Colon (tissue), 2 donors: ENCODE results near the gene PFN3.
"Not testable (repeated sequence)": the region's sequence is repeated elsewhere in the genome, so short reads cannot be mapped to it uniquely, and the experiment has no call there.

Source experiments
- FAIRE-seq: peaks from 2 replicates; lab custom pipeline; 2012; peaks lifted over from hg19 to GRCh38; lab: Jason Lieb, UNC
- donor health status: control.
- donor health status: control.

The PFN3 gene

DNA sequence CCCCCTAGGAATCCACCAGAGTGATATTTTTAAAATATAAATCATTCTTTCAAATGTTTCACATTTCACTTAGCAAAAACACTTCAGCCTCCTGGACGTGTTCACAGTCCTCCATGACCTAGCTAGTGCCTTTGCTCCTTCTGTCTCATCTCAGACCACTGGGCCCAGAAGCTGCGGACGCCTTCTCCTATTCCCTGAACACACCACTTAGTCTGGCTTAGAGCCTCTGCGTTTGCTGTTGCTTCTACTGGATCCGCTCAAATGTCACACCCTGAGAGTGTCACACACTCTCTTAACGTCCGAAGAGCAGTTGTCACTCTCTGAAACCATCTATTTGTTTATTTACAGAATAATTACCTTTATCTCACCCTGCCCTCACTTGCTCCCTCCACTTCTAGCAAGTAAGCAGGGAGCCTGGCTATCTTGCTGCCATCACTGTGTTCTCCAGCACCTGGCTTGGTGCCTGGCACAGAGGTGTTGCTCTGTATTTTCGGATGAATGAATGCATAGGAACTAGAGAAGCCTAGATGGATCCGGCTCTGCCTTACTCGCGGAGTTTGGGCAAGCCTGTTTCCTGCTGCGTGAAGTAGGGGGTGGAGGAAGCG, 24.8 kb upstream of the PFN3 start:
- no peak for FAIRE-seq

DNA sequence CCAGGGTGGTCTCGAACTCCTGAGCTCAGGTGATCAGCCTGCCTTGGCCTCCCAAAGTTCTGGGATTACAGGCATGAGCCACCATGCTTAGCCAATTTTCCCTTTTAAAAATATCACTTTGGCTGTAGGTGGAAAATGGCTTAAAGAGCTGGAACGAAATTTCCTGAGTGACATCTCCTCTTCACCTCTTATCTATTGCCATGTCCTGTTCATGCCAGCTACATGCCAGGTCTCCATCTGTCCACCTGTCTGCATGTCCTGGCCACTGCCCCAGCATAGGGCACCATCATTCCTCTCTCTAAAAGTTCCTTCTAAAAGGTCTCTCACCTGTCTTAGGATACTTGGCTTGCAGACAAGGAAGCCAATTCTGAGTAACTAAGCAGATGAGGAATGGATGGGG, 23.2 kb upstream of the PFN3 start:
- no peak for FAIRE-seq

DNA sequence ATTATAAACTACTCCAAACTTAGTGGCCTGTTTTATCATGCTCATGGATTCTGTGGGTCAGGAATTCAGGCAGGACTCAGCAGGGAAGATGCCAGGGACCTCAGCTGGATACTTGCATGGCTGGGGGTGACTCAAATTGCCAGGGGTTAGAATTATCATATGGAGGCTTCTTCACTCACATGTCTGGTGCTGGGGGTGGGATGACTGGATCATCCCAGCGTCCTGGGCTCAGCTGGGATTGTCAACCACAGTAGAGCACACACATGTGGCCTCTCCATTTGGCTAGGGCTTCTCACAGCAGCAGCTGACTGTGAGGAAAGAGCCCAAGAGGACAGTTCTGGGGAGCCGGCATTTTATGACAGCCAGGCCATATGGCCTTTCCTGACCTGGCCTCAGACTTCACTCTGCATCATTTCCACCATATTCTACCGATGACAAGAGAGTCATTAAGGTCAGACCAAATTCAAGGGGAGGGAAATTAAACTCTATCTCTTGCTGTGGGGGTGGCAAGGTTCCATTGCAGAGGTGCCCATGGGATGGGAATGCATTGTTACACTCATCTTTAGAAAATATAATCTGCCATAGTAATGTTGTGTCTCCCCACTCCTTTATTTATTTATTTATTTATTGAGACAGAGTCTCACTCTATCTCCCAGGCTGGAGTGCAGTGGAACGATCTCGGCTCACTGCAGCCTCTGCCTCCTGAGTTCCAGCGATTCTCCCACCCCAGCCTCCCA, 20.8 kb upstream of the PFN3 start:
- FAIRE-seq, result no peak

DNA sequence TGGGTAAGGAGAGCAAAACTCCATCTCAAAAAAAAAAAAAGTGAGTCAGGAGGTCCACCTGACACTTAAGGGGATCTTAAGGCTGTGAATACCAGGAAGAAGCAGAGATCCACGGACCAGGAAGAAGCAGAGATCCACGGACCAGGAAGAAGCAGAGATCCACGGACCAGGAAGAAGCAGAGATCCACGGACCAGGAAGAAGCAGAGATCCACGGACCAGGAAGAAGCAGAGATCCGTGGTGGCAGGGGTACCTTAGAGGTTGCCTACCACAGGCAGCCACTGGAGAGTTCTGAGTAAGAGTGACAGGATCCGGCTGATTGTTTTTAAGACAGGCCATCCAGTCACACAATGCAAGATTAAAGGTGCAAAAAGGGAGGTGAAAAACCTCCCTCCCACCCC, 20.0 kb upstream of the PFN3 start:
- not testable (repeated sequence) for FAIRE-seq

DNA sequence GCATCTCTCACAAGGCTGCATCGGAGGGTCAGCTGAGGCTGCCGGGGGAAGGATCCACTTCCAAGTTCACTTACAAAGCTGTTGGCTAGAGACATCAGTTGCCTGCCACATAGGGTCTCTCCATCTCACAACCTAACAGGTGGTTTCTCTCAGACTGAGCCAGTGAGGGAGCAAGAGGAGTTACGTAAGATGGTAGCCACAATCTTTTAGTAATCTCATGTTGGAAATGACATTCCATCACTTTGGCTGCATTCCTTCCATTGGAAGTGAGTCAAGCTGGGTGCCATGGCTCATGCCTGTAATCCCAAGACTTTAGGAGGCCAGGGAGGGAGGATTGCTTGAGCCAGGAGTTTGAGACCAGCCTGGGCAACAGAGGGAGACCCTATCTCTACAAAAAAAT, 18.6 kb upstream of the PFN3 start:
- FAIRE-seq, result no peak

DNA sequence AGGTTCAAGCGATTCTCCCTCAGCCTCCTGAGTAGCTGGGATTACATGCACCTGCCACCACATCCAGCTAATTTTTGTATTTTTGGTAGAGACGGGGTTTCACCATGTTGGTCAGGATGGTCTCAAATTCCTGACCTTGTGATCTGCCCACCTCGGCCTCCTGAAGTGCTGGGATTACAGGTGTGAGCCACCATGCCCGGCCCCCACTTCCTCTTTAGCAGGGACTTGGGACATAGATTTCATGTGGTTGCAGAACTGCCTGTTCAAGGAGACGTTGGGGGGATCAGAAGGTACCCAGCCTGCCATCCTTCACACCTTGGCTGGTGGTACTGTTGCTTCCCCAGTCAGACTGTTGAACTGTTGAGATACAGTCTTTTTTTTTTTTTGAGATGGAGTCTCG, 16.6 kb upstream of the PFN3 start:
- FAIRE-seq, result not testable (repeated sequence)

DNA sequence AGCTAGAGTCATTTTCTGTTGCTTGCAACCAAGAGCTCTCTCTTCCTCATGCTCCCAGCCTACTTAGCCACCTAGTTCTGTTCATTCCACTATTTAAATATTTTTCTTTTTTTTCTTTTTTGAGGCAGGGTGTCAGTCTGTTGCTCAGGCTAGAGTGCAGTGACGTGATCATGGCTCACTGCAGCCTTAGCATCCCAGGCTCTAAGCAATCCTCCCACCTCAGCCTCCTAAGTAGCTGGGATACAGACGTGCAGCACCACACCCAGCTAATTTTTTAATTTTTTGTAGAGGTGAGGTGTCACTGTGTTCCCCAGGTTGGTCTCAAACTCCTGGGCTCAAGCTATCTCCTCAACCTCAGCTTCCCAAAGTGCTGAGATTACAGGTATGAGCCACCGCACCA, 14.0 kb upstream of the PFN3 start:
- FAIRE-seq, result no peak

DNA sequence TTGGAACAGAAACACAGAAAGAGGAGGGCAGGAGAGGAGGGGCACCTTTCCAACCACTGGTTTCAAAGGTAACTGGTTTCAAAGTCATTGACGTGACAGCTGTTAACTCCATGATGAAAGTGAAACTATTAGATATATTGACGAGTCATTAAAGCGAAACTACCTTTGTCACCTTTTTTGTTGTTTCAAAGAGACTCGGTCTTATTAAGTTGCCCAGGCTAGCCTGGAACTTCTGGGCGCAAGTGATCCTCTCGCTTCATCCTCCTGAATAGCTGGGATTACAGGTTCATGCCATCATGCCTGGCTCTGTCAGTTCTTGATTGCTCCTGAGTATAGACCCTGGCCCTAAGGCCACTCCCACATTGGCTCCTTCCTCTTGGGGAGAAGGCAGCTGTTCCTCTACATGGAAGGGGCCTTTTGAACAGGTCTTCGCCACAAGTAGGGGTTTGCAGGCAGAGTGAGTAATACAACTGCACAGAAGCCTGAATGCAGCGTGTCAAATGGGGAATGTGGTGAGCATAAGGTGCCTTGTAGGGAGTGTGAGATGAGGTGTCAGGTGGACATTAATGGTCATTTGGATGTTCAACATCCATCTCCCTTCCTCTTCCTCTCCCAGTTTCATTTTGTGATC, 12.3 kb upstream of the PFN3 start:
- no peak for FAIRE-seq

DNA sequence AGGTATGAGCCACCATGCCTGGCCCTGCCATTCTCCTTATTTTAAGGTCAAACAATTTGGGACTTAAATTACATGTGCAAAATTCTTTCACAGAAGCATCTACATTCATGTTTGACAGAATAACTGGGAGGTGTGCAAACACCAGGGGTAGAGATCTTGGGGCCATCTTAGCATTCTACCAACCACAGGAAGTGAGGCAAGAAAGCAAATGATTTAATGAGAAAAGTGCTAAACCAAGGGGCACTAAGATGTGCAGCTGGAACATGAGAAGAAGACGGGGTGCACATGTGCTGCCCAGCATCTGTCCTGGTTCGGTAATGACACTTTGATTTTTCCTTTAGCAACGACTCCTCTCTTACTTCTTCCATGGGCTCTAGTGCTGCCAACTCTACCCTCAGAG, 10.1 kb upstream of the PFN3 start:
- FAIRE-seq, result no peak

DNA sequence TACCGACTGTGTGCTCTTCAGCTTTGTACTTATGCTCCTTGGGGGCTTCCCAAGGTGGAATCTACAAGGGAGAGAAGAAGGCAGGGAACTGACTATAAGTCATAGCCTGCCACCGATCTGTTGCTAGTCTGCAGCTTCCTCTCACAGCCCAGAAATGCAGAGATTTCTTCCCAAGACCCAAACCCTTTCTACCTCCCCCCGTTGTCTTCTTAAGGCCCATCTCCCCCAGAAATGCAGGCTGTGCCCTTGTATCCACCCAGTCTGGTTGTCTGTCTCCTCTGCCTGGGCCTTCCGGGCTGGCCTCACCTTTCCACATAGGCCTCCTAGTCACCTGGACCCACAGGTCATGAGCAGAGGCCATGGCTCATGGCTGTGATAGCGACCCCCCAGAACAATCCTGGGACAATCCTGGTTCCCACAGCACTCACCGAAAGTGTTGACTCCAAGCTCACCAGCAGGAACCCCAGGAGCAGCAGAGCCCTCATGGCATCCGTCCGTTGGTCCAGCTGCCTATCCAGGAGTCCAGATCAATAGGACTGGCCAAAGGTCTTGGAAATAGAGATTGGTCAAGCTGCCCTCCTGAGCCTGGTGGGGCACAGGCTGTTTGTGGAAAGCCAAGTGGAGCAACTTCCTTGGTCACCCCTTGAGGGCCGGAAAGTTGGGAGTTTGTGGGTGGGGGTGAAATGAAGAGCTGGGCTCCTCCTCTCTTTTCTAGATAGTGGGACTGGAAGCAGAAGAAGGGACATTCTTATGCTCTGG, 8.8 kb upstream of the PFN3 start, which contains the start of gene F12:
F12 (minus strand) TSS at position 522 of the 759 bp plus-strand sequence; CDS start at position 485, 37 bp downstream.
- FAIRE-seq, result no peak

DNA sequence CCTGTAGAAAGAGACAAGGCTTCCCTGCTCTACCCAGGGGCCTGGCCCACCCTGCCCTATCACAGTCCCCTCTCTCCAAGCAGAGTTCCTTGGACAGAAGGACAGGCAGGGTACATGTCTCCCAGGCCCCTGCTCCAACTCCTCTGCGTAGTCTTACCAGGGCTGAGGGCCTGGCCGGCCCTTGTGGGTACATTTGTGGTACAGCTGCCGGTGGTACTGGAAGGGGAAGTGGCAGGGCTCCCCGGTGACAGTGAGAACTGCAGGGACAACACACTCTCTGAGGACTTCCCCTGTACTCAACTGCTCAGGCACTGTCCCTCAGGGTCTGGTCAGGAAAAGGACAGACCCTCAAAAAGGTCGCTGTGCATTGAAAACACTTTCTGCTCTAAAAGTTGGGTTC, 5.3 kb upstream of the PFN3 start:
- FAIRE-seq, result no peak

DNA sequence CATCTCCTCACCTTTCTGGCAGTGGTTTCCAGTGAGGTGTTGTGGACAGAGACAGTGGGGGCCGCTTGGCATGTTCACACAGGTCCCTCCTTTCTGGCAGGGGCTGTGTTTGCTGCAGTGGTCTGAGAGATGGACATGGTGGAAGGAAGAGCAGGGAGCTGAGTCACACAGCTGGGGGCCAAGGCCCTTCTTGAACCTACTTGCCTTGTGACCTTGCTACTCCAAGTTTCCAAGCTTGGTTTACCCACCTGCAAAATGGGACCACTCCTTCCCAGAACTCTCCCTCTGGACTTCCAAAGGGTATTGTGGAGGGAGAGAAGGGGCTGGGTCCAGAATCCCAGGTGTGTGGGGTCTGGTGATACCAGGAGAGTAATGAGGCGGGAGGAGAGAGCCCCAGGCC, 4.9 kb upstream of the PFN3 start:
- FAIRE-seq, result no peak

DNA sequence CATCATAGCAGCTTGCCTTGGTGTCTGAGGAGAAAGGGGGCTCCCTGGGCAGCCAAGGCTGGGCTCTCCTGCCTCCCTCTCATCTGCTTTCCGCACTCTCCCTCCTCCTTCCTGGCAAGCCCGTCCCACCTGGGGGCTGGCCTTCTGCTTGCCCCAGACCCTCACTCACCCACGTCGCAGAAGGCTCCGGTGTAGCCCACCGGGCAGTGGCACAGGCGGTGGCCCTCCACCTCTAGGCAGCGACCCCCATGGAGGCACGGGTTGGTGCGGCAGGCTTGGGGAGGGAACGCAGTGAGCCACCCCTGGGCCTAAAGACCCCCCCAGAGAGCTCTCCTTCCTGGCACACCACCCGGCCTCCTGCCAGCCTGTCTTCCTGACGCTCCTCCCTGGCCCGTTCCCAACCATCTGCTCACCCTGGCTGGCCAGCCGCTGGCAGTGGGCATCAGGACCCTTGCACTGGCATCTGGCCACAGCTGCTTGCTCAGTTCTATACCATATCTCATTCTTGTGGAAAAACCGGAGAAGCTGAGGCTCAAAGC, 4.2 kb upstream of the PFN3 start:
- FAIRE-seq, result no peak

DNA sequence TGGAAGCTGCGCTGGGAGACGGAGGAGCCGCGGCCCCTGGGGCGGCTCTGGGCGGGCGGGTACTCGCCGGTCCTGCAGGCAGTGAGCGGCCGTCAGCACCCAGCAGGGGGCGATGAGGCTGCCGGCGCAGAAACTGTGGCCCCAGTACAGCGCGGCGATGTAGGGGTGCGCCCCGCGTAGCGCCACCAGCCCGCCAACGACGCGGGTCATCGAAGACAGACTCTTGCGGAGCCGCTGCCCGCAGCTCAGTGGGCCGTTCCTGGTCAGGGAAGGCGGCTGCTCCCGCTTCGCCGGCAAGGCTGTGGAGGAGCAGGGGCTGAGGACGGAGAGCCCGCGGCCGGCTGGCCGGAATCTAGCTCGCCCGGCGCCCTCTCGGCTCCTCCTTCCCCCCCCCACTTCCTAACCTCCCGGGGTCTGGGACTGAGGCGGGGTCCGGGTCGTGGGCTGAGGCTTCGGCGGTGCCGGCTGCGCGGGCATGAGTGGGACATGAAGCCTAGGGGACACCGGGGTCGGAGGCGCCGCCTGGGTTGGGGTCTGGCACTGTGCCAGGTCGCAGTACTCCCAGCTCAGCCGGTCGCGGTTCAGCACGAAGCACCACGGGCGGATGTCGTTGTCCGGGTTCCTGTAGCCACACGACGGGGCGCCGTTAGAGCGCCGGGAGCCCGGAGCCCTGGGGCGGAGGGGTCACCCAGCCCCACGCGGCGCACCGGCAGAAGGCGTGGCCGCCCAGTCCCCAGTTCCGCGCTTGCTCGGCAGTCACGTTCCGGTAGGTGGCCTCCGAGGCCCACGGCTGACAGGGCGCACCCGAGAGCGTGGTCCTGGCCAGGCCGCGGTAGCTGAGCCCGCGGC, 3.6 kb upstream of the PFN3 start:
- FAIRE-seq, result no peak

DNA sequence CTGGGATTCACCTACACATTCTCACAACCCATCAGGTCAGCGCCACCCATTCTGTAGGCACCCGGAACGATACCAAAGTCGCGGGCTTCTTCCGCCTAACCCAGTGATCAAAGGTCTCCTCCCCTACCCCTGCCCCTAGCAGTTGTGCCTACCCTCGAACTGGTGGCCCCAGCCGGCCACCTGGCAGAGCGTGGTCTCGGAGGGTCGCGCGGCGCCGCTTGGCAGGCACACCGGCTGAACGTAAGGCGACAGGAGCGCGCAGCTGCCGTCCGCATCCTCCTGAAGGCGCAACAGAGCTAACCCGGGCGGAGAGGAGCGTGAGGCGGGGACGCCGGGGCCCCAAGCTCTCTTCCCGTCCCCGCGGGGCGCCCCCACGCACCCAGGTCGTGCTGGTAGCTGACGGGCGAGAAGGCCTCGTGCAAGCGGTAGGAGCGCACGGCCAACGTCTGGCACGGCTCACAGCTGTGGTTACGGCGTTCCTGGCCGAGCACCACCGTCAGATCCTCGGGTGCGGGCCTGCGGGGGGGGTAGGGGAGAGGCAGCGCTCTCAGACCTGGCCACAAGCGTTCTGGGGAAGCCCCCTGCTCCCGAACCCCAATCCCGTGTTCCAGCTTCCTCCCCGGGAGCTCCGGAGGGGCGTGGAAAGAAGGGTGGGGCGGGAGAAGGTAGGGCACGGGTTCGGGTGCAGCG, 2.8 kb upstream of the PFN3 start:
- no peak for FAIRE-seq

DNA sequence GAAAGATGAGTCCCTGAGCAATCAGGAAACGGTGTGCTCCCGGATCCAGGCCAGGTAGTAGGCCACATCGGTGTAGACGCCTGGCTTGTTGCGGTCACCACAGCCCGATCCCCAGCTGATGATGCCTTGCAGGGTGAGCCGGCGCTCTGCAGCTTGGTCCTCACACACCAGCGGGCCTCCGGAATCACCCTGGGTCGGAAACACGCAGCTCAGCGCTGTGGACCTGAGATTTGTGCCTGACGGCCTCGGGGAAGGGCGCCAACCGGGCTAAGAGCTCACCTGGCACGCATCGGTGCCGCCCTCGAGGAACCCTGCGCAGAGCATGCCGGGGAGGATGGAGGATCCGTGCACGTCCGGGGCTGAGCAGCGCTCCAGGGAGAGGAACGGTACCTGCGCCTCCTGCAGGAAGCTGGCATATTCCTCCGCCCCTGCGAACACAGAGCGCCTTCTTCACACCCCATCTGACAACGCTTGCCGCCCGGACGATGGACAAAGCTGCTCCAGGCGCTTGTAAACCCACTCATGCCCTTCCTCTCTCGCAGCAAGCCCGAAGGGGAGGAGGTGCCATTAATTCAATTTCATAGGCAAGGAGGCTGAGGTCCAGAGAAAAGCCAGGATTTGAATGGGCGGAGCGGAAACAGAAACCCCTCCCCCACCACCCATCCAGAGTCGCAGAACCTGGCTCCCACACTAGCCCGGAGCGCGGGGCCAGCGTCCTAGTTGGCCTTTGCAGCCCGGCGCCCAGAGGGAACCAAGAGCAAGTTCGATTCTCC, 2.0 kb upstream of the PFN3 start:
- no peak for FAIRE-seq

DNA sequence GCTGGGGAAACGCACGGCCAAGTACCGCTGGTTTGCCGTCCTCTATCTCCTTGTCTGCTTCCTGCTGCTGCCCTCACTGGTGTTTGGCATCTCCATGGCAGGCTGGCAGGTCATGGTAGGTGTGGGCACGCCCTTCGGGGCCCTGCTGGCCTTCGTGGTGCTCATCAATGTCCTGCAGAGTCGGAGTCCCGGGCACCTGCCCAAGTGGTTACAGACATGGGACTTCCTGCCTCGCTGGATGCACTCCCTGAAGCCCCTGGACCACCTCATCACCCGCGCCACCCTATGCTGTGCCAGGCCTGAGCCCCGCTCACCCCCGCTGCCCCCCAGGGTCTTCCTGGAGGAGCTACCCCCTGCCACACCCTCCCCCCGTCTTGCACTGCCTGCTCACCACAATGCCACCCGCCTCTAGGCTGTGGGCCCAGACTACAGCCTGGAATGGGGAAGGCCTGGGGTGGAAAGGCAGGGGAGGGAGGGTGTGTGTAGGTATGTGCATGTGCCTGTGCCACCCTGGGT, 2.5 kb downstream of the PFN3 start:
- no peak for FAIRE-seq

DNA sequence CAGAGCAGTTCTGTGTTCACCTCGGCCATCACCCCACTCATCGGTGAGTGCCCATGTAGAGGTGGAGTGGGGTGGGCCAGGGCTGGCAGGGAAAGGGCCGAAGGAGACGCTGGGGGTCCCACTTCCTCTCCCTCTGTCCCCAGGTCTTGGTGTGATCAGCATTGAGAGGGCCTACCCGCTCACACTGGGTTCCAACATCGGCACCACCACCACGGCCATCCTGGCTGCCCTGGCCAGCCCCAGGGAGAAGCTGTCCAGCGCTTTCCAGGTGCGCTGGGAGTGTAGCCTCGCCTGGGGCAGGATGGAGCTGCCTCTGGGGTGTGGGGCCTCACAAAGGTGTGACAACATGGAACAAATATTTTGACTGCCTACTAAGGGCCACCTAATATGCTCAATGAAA, 3.7 kb downstream of the PFN3 start:
- no peak for FAIRE-seq

DNA sequence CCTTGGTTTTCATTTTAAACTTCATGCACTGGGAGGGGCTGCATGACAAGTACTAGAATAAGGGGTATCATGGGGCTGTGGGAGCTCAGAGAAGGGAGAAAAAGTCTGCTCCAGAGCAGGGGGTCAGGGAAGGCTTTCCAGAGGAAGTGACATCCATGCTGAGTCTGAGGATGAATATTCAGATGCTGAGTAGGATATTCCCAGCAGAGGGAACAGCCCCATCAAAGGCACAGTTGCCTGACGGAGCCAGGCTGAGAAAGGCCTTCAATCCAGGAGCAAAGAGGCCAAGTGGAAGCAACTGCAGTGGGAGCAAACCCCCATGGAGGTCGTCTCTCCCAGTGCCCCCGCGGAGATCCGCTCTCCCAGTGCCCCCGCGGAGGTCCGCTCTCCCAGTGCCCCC, 4.4 kb downstream of the PFN3 start:
- FAIRE-seq, result no peak

DNA sequence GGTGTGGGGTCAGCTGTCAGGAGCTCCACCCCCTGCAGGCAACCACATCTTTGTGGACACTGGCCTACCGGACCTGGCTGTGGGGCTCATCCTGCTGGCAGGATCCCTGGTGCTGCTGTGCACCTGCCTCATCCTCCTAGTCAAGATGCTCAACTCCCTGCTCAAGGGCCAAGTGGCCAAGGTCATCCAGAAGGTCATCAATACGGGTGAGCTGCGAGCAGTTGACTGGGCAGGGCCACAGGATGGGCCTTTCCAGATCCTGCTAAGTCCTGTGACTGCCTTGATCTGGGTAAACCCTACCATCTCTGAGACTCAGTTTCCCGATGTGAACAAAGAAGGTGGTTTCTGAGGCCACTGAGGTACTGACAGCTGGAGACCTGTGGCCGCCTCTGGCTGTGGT, 6.5 kb downstream of the PFN3 start:
- no peak for FAIRE-seq
